DMS153 treated with DMSO at 0.1 percent for 48 hours (cell line): ENCODE measurements around the gene CSAG1.
"Not testable (repeated sequence)": the region's sequence is repeated elsewhere in the genome, so short reads cannot be mapped to it uniquely, and the experiment has no call there.

Experiments
- DNase-seq: peaks from one replicate; lab custom pipeline; 2025; ENCODE audit not compliant: unreplicated experiment; lab: John Stamatoyannopoulos, UW

Gene CSAG1

DNA sequence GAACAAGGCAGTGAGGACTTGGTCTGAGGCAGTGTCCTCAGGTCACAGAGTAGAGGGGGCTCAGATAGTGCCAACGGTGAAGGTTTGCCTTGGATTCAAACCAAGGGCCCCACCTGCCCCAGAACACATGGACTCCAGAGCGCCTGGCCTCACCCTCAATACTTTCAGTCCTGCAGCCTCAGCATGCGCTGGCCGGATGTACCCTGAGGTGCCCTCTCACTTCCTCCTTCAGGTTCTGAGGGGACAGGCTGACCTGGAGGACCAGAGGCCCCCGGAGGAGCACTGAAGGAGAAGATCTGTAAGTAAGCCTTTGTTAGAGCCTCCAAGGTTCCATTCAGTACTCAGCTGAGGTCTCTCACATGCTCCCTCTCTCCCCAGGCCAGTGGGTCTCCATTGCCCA is 33.1 kb downstream of the CSAG1 start:
- not testable (repeated sequence) for DNase-seq

DNA sequence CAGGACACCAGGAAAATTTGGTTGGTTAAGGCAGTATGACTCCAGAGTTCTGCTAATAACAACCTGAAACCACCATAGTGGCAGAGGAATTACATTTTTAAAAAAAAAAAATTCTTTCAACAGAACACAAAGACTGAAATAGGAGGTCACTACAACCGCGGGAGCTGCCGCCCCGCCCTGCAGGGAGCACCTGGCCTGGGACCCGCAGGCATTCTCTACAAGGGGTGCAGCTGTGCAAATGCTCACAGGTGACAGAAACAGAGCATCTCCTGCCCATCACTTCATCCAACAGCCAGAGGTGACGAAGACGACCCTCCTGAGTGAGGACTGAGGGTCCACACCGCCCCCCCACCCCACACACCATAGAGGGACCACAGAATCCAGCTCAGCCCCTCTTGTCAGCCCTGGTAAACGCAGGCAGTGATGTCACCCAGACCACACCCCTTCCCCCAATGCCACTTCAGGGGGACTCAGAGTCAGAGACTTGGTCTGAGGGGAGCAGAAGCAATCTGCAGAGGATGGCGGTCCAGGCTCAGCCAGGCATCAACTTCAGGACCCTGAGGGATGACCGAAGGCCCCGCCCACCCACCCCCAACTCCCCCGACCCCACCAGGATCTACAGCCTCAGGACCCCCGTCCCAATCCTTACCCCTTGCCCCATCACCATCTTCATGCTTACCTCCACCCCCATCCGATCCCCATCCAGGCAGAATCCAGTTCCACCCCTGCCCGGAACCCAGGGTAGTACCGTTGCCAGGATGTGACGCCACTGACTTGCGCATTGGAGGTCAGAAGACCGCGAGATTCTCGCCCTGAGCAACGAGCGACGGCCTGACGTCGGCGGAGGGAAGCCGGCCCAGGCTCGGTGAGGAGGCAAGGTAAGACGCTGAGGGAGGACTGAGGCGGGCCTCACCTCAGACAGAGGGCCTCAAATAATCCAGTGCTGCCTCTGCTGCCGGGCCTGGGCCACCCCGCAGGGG is 35.3 kb downstream of the CSAG1 start, which contains the start of gene MAGEA3:
Gene MAGEA3, plus strand, starts transcription at position 843 of the 980 bp plus-strand sequence. CDS start 2,039 bp downstream, outside the sequence.
- not testable (repeated sequence) for DNase-seq

DNA sequence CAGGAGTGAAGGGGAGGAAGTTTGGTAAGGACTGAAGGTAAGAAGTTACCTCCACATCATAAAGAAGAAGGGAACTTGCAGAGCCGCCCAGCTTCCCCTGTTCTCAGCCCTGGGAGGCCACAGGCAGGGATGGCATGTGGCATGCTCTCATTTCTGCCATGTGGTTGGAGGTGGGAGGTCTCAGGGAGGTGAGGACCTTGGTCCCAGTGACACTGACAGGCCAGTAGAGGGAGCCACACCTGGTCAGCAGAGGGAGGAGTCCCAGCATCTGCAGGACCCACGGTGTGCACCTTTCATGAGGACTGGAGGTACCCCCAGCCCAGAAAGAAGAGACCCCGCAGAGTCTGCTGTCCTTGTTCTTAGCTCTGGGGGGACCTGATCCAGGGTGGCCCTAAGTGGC is 52.5 kb downstream of the CSAG1 start:
- not testable (repeated sequence) for DNase-seq
